Right cardiac atrium (tissue), 5 donors: Measurements from ENCODE around the gene RAB40B. TPM values are rescaled to one million over a fixed set of nuclear protein-coding genes. Genes with fewer than 3 reads are reported as not detected.
A peak's percentile ranks its signal among the peaks of the same experiment; 100 is the strongest.

ENCODE experiments used
- ATAC-seq, 2 donors: fragments of 200-7000 bp; cut with Tn5 transposase; one replicate each; pipeline versions ENCODE4 v1.8.0 to v1.9.1; 2020; ENCODE audit warnings: moderate library complexity in 2 of 2, mild to moderate bottlenecking in 1 of 2
- DNase-seq, 3 donors: peaks; one replicate each; pipeline ENCODE4 v3.0.0-alpha.2; 2020
- H3K27ac ChIP-seq: one replicate; pipeline ENCODE4 v1.5.1; 2013; ENCODE audit warnings: mild to moderate bottlenecking, low read length, control low read depth, moderate library complexity
- H3K27me3 ChIP-seq: one replicate; pipeline ENCODE4 v1.6.1; 2013; ENCODE audit not compliant: control insufficient read depth, insufficient read depth
- H3K4me1 ChIP-seq: one replicate; pipeline ENCODE4 v1.6.1; 2013; ENCODE audit warnings: low read length; ENCODE audit not compliant: control insufficient read depth, insufficient read depth
- H3K4me3 ChIP-seq: one replicate; pipeline ENCODE4 v1.5.1; 2013; ENCODE audit warnings: low read length, control low read depth
- H3K9me3 ChIP-seq: one replicate; pipeline ENCODE4 v1.6.1; 2013; ENCODE audit warnings: low read length; ENCODE audit not compliant: control insufficient read depth
- WGBS: extraction: QIAGEN DNeasy Blood & Tissue Kit; methylation state at CpG from one replicate; pipeline ENCODE4 v1.1.7; 2013; 5-methylcytosine and 5-hydroxymethylcytosine counted together
- intact Hi-C, 4 donors: fragments of 100-400 bp; cut with DNase I; formaldehyde crosslinking; loops; one replicate each; pipeline versions ENCODE4 v1.11.0 to v1.14.0; 2022 to 2023
- polyA plus RNA-seq: library from polyadenylated mRNA; stranded (reverse); fragments of 200-250 nt; gene quantifications from one replicate; pipeline ENCODE4 v1.2.3, GENCODE V29; 2013
- total RNA-seq, 4 donors: library from RNA; stranded (reverse); fragmentation: NEBNext Ultra II Directional; extraction: Animal tissue kit (Norgen Biotek cat#: 25700); gene quantifications; one replicate each; pipeline ENCODE4 v1.2.1, GENCODE V29; 2021
- donor health status: healthy with polysubstance abuse.
- donor health status: DM: no; HTN: yes; CAD: no.
- donor health status: DM: no; HTN: no; CAD: no.
- donor health status: DM: no; HTN: yes; CAD: no; lungs with severe emphysema.
- donor health status: DM: yes; HTN: yes; CAD: no.

Gene RAB40B
- total and polyA plus RNA-seq, 5 donors: 14.0 to 20.8 (median 18.9) TPM

- H3K27me3 ChIP-seq: no peaks in the 10 kb centered on the region
- intact Hi-C loops: no loop called here
- no peaks in the 10 kb centered on the region for H3K9me3 ChIP-seq
- H3K4me3 ChIP-seq: no peak overlapping the region
- ATAC-seq (no peak), DNase-seq (peak in 1 of 3 donors; percentile 36)
- H3K4me1 ChIP-seq: no peaks in the 10 kb centered on the region
- WGBS: 94% methylated on average over 13 of the region's 13 CpGs
- H3K27ac ChIP-seq: no peak overlapping the region
Observed at GRCh38 chr17:82732118-82732743, 33.7 kb upstream of the RAB40B start.

GRCh38 chr17:82729479-82730260 is 31.2 kb upstream of the RAB40B start:
- no peaks in the 10 kb centered on the region for H3K27me3 ChIP-seq
- WGBS: 88% methylated on average over 48 of the region's 48 CpGs
- H3K9me3 ChIP-seq: no peaks in the 10 kb centered on the region
- H3K27ac ChIP-seq: no peak overlapping the region
- H3K4me1 ChIP-seq: no peaks in the 10 kb centered on the region
- DNase-seq (peak in 1 of 3 donors; percentile 48), ATAC-seq (peak in 1 of 2 donors; percentile 23)
- intact Hi-C loops: no loop called here
- no peak overlapping the region for H3K4me3 ChIP-seq

- no peak overlapping the region for H3K27ac ChIP-seq
- no peaks in the 10 kb centered on the region for H3K4me1 ChIP-seq
- H3K9me3 ChIP-seq: no peaks in the 10 kb centered on the region
- no peak for ATAC-seq
- H3K27me3 ChIP-seq: no peaks in the 10 kb centered on the region
- DNase-seq: peak in 1 of 3 donors; percentile 14
- no peak overlapping the region for H3K4me3 ChIP-seq
- intact Hi-C loops: no loop called here
- 96% methylated on average over 10 of the region's 10 CpGs for WGBS
Observed at GRCh38 chr17:82726427-82726826, 27.9 kb upstream of the RAB40B start.

GRCh38 chr17:82723169-82723807 is 24.8 kb upstream of the RAB40B start:
- Histone ChIP-seq H3K4me1 (no peaks in the 10 kb centered on the region), H3K4me3 (no peak overlapping the region), H3K9me3 (no peaks in the 10 kb centered on the region), H3K27me3 (no peaks in the 10 kb centered on the region), H3K27ac (no peak overlapping the region)
- intact Hi-C loops: no loop called here
- WGBS: 93% methylated on average over 26 of the region's 26 CpGs
- DNase-seq (peak in 1 of 3 donors; percentile 40), ATAC-seq (no peak)

GRCh38 chr17:82722341-82723013 is 24.0 kb upstream of the RAB40B start:
- DNase-seq (peak in 1 of 3 donors; percentile 9), ATAC-seq (no peak)
- 83% methylated on average over 19 of the region's 19 CpGs for WGBS

GRCh38 chr17:82720204-82720603 is 21.7 kb upstream of the RAB40B start:
- 91% methylated on average over 19 of the region's 19 CpGs for WGBS
- Histone ChIP-seq H3K4me1 (peaks cover 4% of the 10 kb centered on the region), H3K27me3 (no peaks in the 10 kb centered on the region), H3K4me3 (no peak overlapping the region), H3K27ac (no peak overlapping the region), H3K9me3 (no peaks in the 10 kb centered on the region)
- intact Hi-C loops: no loop called here
- no peak for ATAC-seq
- DNase-seq: peak in 1 of 3 donors; percentile 32

More at GRCh38 chr17:82722341-82723013, 24.0 kb upstream of the RAB40B start:
- Histone ChIP-seq H3K4me1 (peaks cover 4% of the 10 kb centered on the region), H3K4me3 (no peak overlapping the region), H3K27me3 (no peaks in the 10 kb centered on the region), H3K27ac (no peak overlapping the region), H3K9me3 (no peaks in the 10 kb centered on the region)
- intact Hi-C loops: no loop called here

- ATAC-seq (no peak), DNase-seq (peak in 1 of 3 donors; percentile 33)
- no peak overlapping the region for H3K4me3 ChIP-seq
- 95% methylated on average over 18 of the region's 18 CpGs for WGBS
- intact Hi-C loops: no loop called here
- H3K27ac ChIP-seq: no peak overlapping the region
- H3K4me1 ChIP-seq: peaks cover 4% of the 10 kb centered on the region
- no peaks in the 10 kb centered on the region for H3K9me3 ChIP-seq
- no peaks in the 10 kb centered on the region for H3K27me3 ChIP-seq
Observed at GRCh38 chr17:82718986-82719685, 20.6 kb upstream of the RAB40B start.

- peaks cover 4% of the 10 kb centered on the region for H3K4me1 ChIP-seq
- WGBS: under 1% methylated on average over 75 of the region's 75 CpGs
- H3K27ac ChIP-seq: no peak within 1 kb of the TSS
- peak; percentile 97 to 98 for ATAC-seq
- peak within 1 kb of the TSS; percentile 86 for H3K4me3 ChIP-seq
- no peaks in the 10 kb centered on the region for H3K27me3 ChIP-seq
- intact Hi-C loops: no loop called here
- peak; percentile 97 to 99 (median 99) for DNase-seq
- no peaks in the 10 kb centered on the region for H3K9me3 ChIP-seq
Observed at GRCh38 chr17:82716203-82717010, 17.9 kb upstream of the RAB40B start, which contains the start of gene FN3KRP. Gene FN3KRP (plus strand): TSS chr17:82716706. CDS start chr17:82716756, 50 bp downstream.

- peak in 2 of 3 donors; percentile 47 to 66 for DNase-seq
- WGBS: 89% methylated on average over 35 of the region's 35 CpGs
- Histone ChIP-seq H3K4me3 (no peak overlapping the region), H3K27me3 (no peaks in the 10 kb centered on the region), H3K4me1 (peaks cover 4% of the 10 kb centered on the region), H3K9me3 (no peaks in the 10 kb centered on the region), H3K27ac (no peak overlapping the region)
- intact Hi-C loops: no loop called here
- ATAC-seq: no peak
Observed at GRCh38 chr17:82713071-82713723, 14.7 kb upstream of the RAB40B start.
